ENCODE data around the gene FTO.

FTO gene

GRCh38 chr16:53872248-53873221, 168.6 kb downstream of the FTO start:
- no peak overlapping the region for H3K27ac ChIP-seq
- DNase-seq (ENCODE audit: low spot score) = no peak
- no peak overlapping the region for H3K4me3 ChIP-seq
- TF ChIP-seq CTCF (IDR thresholded peaks at IDR 0.05) = no peak

- Histone ChIP-seq H3K27ac (no peak overlapping the region), H3K4me3 (no peak overlapping the region)
- no peak for DNase-seq (ENCODE audit: low spot score)
- no peak for TF ChIP-seq CTCF (IDR thresholded peaks at IDR 0.05)
Measured at GRCh38 chr16:53876811-53877210, 172.9 kb downstream of the FTO start.

- DNase-seq (ENCODE audit: low spot score) = no peak
- Histone ChIP-seq H3K27ac (no peak overlapping the region), H3K4me3 (no peak overlapping the region)
- no peak for TF ChIP-seq CTCF (IDR thresholded peaks at IDR 0.05)
Measured at GRCh38 chr16:53878216-53878615, 174.3 kb downstream of the FTO start.

GRCh38 chr16:53881371-53881770, 177.4 kb downstream of the FTO start:
- no peak for TF ChIP-seq CTCF (IDR thresholded peaks at IDR 0.05)
- DNase-seq (ENCODE audit: low spot score) = no peak
- Histone ChIP-seq H3K27ac (peak overlapping the region in 1 of 2 donors; percentile 20), H3K4me3 (no peak overlapping the region)

- DNase-seq (ENCODE audit: low spot score) = no peak
- Histone ChIP-seq H3K27ac (no peak overlapping the region), H3K4me3 (no peak overlapping the region)
- no peak for TF ChIP-seq CTCF (IDR thresholded peaks at IDR 0.05)
Measured at GRCh38 chr16:53882310-53882709, 178.4 kb downstream of the FTO start.

- DNase-seq (ENCODE audit: low spot score) = no peak
- Histone ChIP-seq H3K4me3 (no peak overlapping the region), H3K27ac (no peak overlapping the region)
- TF ChIP-seq CTCF (IDR thresholded peaks at IDR 0.05) = no peak
Measured at GRCh38 chr16:53884748-53885147, 180.8 kb downstream of the FTO start.
